Lung (tissue), 12 donors: ENCODE results near the gene MOB1A. TPM values are rescaled to one million over a fixed set of nuclear protein-coding genes. Genes with fewer than 3 reads are reported as not detected.
A peak's percentile ranks its signal among the peaks of the same experiment; 100 is the strongest.
"Not testable (repeated sequence)": the region's sequence is repeated elsewhere in the genome, so short reads cannot be mapped to it uniquely, and the experiment has no call there.

Experiments used
- ATAC-seq: fragments of 200-7000 bp; cut with Tn5 transposase; one replicate; pipeline ENCODE4 v1.9.1; 2020; ENCODE audit warnings: moderate number of reproducible peaks; ENCODE audit not compliant: insufficient read depth, low FRiP score
- DNase-seq, 3 donors: peaks; one replicate each; pipeline ENCODE4 v3.0.0-alpha.2; 2013 to 2017
- H3K27ac ChIP-seq, 2 donors: one replicate each; pipeline ENCODE4 v1.5.1; 2013; ENCODE audit warnings: mild to moderate bottlenecking in 2 of 2, moderate library complexity in 2 of 2, control low read depth in 1 of 2, inconsistent platforms in 1 of 2, low read depth in 1 of 2, low read length in 1 of 2
- H3K27me3 ChIP-seq, 3 donors: one replicate each; pipeline ENCODE4 v1.5.1; 2013; ENCODE audit warnings: low read length in 2 of 3; ENCODE audit not compliant: control insufficient read depth in 3 of 3, insufficient read depth in 3 of 3
- H3K36me3 ChIP-seq, 4 donors: one replicate each; pipeline ENCODE4 v1.5.1; 2013; ENCODE audit warnings: low read length in 4 of 4, mild to moderate bottlenecking in 1 of 4, moderate library complexity in 1 of 4; ENCODE audit not compliant: control insufficient read depth in 4 of 4, insufficient read depth in 4 of 4
- H3K4me1 ChIP-seq, 5 donors: one replicate each; pipeline ENCODE4 v1.5.1; 2013; ENCODE audit warnings: low read length in 5 of 5, mild to moderate bottlenecking in 2 of 5, moderate library complexity in 1 of 5; ENCODE audit not compliant: control insufficient read depth in 5 of 5, insufficient read depth in 5 of 5
- H3K4me3 ChIP-seq: one replicate; pipeline ENCODE4 v1.5.1; 2013; ENCODE audit warnings: mild to moderate bottlenecking, control low read depth, moderate library complexity
- H3K9ac ChIP-seq, 2 donors: one replicate each; pipeline ENCODE4 v1.5.1; 2013; ENCODE audit warnings: low read length in 2 of 2, control low read depth in 1 of 2; ENCODE audit not compliant: insufficient read depth in 1 of 2
- H3K9me3 ChIP-seq, 4 donors: one replicate each; pipeline ENCODE4 v1.5.1; 2013; ENCODE audit warnings: low read length in 3 of 4, mild to moderate bottlenecking in 1 of 4, moderate library complexity in 1 of 4; ENCODE audit not compliant: control insufficient read depth in 4 of 4, insufficient read depth in 3 of 4
- CTCF ChIP-seq: IDR thresholded peaks from 2 replicates; pipeline ENCODE4 v1.5.1; 2012; ENCODE audit warnings: mild to moderate bottlenecking; ENCODE audit errors: control extremely low read depth, extremely low read depth
- WGBS, 2 donors: extraction: QIAGEN DNeasy Blood & Tissue Kit; methylation state at CpG; one replicate each; pipeline ENCODE4 v1.1.7; 2013; 5-methylcytosine and 5-hydroxymethylcytosine counted together
- polyA plus RNA-seq, 2 donors: library from polyadenylated mRNA; stranded (reverse); fragments of 200-250 nt; gene quantifications; one replicate each; pipeline ENCODE4 v1.2.1, GENCODE V29; 2013
- total RNA-seq, 2 donors: library from RNA; depleted of rRNA in 1 of 2; stranded (reverse); fragments of >200 nt in 1 of 2; gene quantifications; one replicate each; pipeline ENCODE4 v1.2.1, GENCODE V29; 2014 to 2021
- donor health status: control.
- donor health status: control.
- donor health status: Bipolar disorder and iron deficiency.
- donor health status: healthy.
- donor health status: DM: yes; HTN: yes; CAD: no.

Gene MOB1A
- total and polyA plus RNA-seq, 4 donors = 33.4 to 117 (median 81.1) TPM

- DNase-seq = no peak
- no peak for TF ChIP-seq CTCF
- Histone ChIP-seq H3K4me1 (no peaks in the 10 kb centered on the region), H3K27ac (no peak overlapping the region), H3K9ac (no peak overlapping the region), H3K27me3 (peaks cover 0 to 14% (median 0%) of the 10 kb centered on the region in 3 donors), H3K9me3 (peaks cover 0 to 10% (median 0%) of the 10 kb centered on the region in 4 donors), H3K4me3 (no peak overlapping the region), H3K36me3 (peaks cover 3 to 10% (median 6%) of the 10 kb centered on the region in 4 donors)
- no peak for ATAC-seq
- WGBS, 2 donors = 68 to 81% methylated on average over 5 of the region's 5 CpGs
Observed at GRCh38 chr2:74131901-74132300, 46.8 kb downstream of the MOB1A start.

GRCh38 chr2:74130211-74130995 lies 48.3 kb downstream of the MOB1A start:
- Histone ChIP-seq H3K36me3 (peaks cover 3 to 10% (median 6%) of the 10 kb centered on the region in 4 donors), H3K4me3 (no peak overlapping the region), H3K27me3 (peaks cover 0 to 14% (median 0%) of the 10 kb centered on the region in 3 donors), H3K9ac (no peak overlapping the region), H3K27ac (no peak overlapping the region), H3K4me1 (no peaks in the 10 kb centered on the region), H3K9me3 (peaks cover 0 to 10% (median 0%) of the 10 kb centered on the region in 4 donors)
- ATAC-seq (no peak), DNase-seq (peak in 2 of 3 donors; percentile 22 to 34)
- no peak for TF ChIP-seq CTCF
- 43 to 63% methylated on average over 41 of the region's 41 CpGs for WGBS, 2 donors

GRCh38 chr2:74128206-74128605 lies 50.5 kb downstream of the MOB1A start:
- no peak overlapping the region for H3K9ac ChIP-seq
- H3K9me3 ChIP-seq = peaks cover 0 to 7% (median 0%) of the 10 kb centered on the region in 4 donors
- TF ChIP-seq CTCF = no peak
- 81 to 96% methylated on average over 3 of the region's 3 CpGs for whole genome bisulfite sequencing, 2 donors
- H3K4me3 ChIP-seq = no peak overlapping the region
- H3K4me1 ChIP-seq = no peaks in the 10 kb centered on the region
- no peak for ATAC-seq
- peaks cover 0 to 14% (median 0%) of the 10 kb centered on the region in 3 donors for H3K27me3 ChIP-seq
- peaks cover 0 to 2% (median 0%) of the 10 kb centered on the region in 4 donors for H3K36me3 ChIP-seq
- H3K27ac ChIP-seq = no peak overlapping the region
- DNase-seq = no peak

- not testable (repeated sequence) for H3K9ac ChIP-seq, H3K4me1 ChIP-seq, H3K36me3 ChIP-seq, DNase-seq, ATAC-seq, H3K27ac ChIP-seq, H3K4me3 ChIP-seq, H3K27me3 ChIP-seq
- H3K9me3 ChIP-seq = peaks cover 0 to 11% (median 2%) of the 10 kb centered on the region in 4 donors
- WGBS, 2 donors = 96 to 98% methylated on average over 7 to 29 of the region's 29 CpGs
Observed at GRCh38 chr2:74123955-74124354, 54.7 kb downstream of the MOB1A start.

GRCh38 chr2:74121846-74122245 lies 56.8 kb downstream of the MOB1A start:
- not testable (repeated sequence) for H3K4me1 ChIP-seq, H3K27ac ChIP-seq, DNase-seq, H3K4me3 ChIP-seq, H3K9ac ChIP-seq, H3K27me3 ChIP-seq, ATAC-seq, H3K36me3 ChIP-seq
- peaks cover 0 to 11% (median 2%) of the 10 kb centered on the region in 4 donors for H3K9me3 ChIP-seq
- WGBS, 2 donors = 100% methylated on average over 1 of the region's 1 CpG
